K562 (cell line): Measurements from ENCODE around the gene CLHC1. TPM values are rescaled to one million over a fixed set of nuclear protein-coding genes. Genes with fewer than 3 reads are reported as not detected.

Experiments
- ATAC-seq: fragments of 200-7000 bp; cut with Tn5 transposase; 3 replicates; pipeline ENCODE4 v1.9.1; 2020; ENCODE audit warnings: moderate library complexity
- BruUV-seq: library from RNA; stranded (reverse); fragments of 400-500 nt; replicated peaks from 2 replicates; lab custom pipeline; 2021; lab: Mats Ljungman, UMichigan
- CTCF ChIA-PET: fragments of 300-600 bp; formaldehyde crosslinking; extraction: SDS; loops from one replicate; lab custom pipeline; 2021; ENCODE audit warnings: low intra/inter-chr PET ratio; lab: Yijun Ruan, JAX
- POLR2A ChIA-PET: fragments of 300-600, 350-650 bp; sonication (Branson Sonifier 250); formaldehyde crosslinking; extraction: SDS; loops from one replicate; lab custom pipeline; 2021; ENCODE audit warnings: antibody characterized with exemption, inconsistent platforms; lab: Yijun Ruan, JAX
- DNase-seq, 4 experiments: peaks; one replicate each; pipeline versions ENCODE4 v3.0.0 to v3.0.0-alpha.2; 2011 to 2018; ENCODE audit warnings: low spot score in 3 of 4, mixed read lengths in 3 of 4; ENCODE audit errors: extremely low read depth in 1 of 4
- FAIRE-seq: peaks from 2 replicates; lab custom pipeline; 2011; peaks lifted over from hg19 to GRCh38; lab: Jason Lieb, UNC
- H2AFZ ChIP-seq: 2 replicates; pipeline ENCODE4 v1.6.0; 2011; ENCODE audit warnings: low read depth, low read length, control low read depth, inconsistent platforms
- H3K27ac ChIP-seq: fragments of 200-600 bp; 3 replicates; pipeline ENCODE4 v1.8.0; 2011; ENCODE audit warnings: low read depth, mild to moderate bottlenecking, control low read depth, inconsistent platforms, low read length, moderate library complexity, mixed read lengths; ENCODE audit errors: extremely low read depth
- H3K27me3 ChIP-seq, 2 experiments: fragments of 300-600 bp in 1 of 2; 2 replicates in 1 of 2; 3 replicates in 1 of 2; pipeline versions ENCODE4 v1.6.0 to v1.8.0; 2011; ENCODE audit warnings: inconsistent platforms in 2 of 2, low read length in 2 of 2, mild to moderate bottlenecking in 1 of 2, mixed read lengths in 1 of 2, moderate library complexity in 1 of 2; ENCODE audit not compliant: control insufficient read depth in 2 of 2, insufficient read depth in 2 of 2
- H3K36me3 ChIP-seq: fragments of 300-600 bp; 3 replicates; pipeline ENCODE4 v1.8.0; 2011; ENCODE audit warnings: mild to moderate bottlenecking, low read length, inconsistent platforms; ENCODE audit not compliant: control insufficient read depth, insufficient read depth
- H3K4me1 ChIP-seq, 2 experiments: fragments of 200-600 bp in 1 of 2; replicated peaks in 1 of 2; 2 replicates in 1 of 2; 3 replicates in 1 of 2; pipeline versions ENCODE4 v1.5.1 to v1.8.0; 2011; ENCODE audit warnings: inconsistent platforms in 2 of 2, low read length in 2 of 2, mild to moderate bottlenecking in 1 of 2, mixed read lengths in 1 of 2, moderate library complexity in 1 of 2; ENCODE audit not compliant: control insufficient read depth in 2 of 2, insufficient read depth in 2 of 2
- H3K4me2 ChIP-seq: 2 replicates; pipeline ENCODE4 v1.6.1; 2011; ENCODE audit warnings: low read length, control low read depth, inconsistent platforms, mixed read lengths; ENCODE audit not compliant: insufficient read depth
- H3K4me3 ChIP-seq: fragments of 200-600 bp; sonication (generic), shearing (Covaris generic); 2 replicates; pipeline ENCODE4 v1.5.1; 2016; ENCODE audit warnings: control low read depth, inconsistent platforms
- H3K79me2 ChIP-seq: fragments of 200-600 bp; 3 replicates; pipeline ENCODE4 v1.8.0; 2011; ENCODE audit warnings: low read length, inconsistent platforms; ENCODE audit not compliant: control insufficient read depth, insufficient read depth
- H3K9ac ChIP-seq, 2 experiments: 2 replicates each; pipeline versions ENCODE4 v1.6.0 to v1.6.1; 2011; ENCODE audit warnings: low read depth in 2 of 2, low read length in 2 of 2, control low read depth in 1 of 2, inconsistent platforms in 1 of 2, mild to moderate bottlenecking in 1 of 2, mixed read lengths in 1 of 2; ENCODE audit not compliant: insufficient read depth in 1 of 2
- H3K9me1 ChIP-seq: one replicate; pipeline ENCODE4 v1.6.0; 2011; ENCODE audit warnings: inconsistent platforms, mild to moderate bottlenecking, low read length, moderate library complexity; ENCODE audit not compliant: control insufficient read depth, insufficient read depth
- H3K9me3 ChIP-seq: replicated peaks from 2 replicates; pipeline ENCODE4 v1.5.1; 2011; ENCODE audit warnings: low read depth, low read length, inconsistent platforms; ENCODE audit not compliant: control insufficient read depth, insufficient read depth
- H4K20me1 ChIP-seq: replicated peaks from 2 replicates; pipeline ENCODE4 v1.6.1; 2011; ENCODE audit warnings: low read length, inconsistent platforms, mixed read lengths; ENCODE audit not compliant: control insufficient read depth, insufficient read depth
- MEIS2 ChIP-seq: fragments of 450-650 bp; IDR thresholded peaks from 2 replicates; pipeline ENCODE4 v1.6.1; 2014; ENCODE audit warnings: mild to moderate bottlenecking; ENCODE audit not compliant: partially characterized antibody
- MTA1 ChIP-seq: fragments of 450-650 bp; IDR thresholded peaks from 2 replicates; pipeline ENCODE4 v1.6.1; 2017; ENCODE audit warnings: borderline replicate concordance
- NBN ChIP-seq: fragments of 450-650 bp; IDR thresholded peaks from 2 replicates; pipeline ENCODE4 v1.6.1; 2016; ENCODE audit warnings: low read depth, mild to moderate bottlenecking
- SMAD3 ChIP-seq: fragments of 450-650 bp; formaldehyde crosslinking; conservative IDR thresholded peaks from 2 replicates; pipeline ENCODE4 v1.4.0; 2020; ENCODE audit warnings: mild to moderate bottlenecking
- SP1 ChIP-seq: sonication (generic); formaldehyde crosslinking; IDR thresholded peaks from 2 replicates; pipeline ENCODE4 v1.8.1; 2022; ENCODE audit warnings: mild to moderate bottlenecking, missing genetic modification reagents
- WGBS: fragments of 100-300 bp; shearing (Covaris generic); methylation state at CpG from one replicate; pipeline ENCODE4 v1.1.6; 2016; ENCODE audit warnings: low coverage, mixed read lengths; ENCODE audit not compliant: insufficient coverage; ENCODE audit errors: missing lambda C conversion rate; 5-methylcytosine and 5-hydroxymethylcytosine counted together
- in situ Hi-C: fragments of 300-500 bp; cut with MboI; formaldehyde crosslinking; loops from 4 replicates; pipeline ENCODE4 v1.15.0; 2018; ENCODE audit warnings: inconsistent platforms, mixed read lengths
- intact Hi-C: fragments of 100-400 bp; cut with micrococcal nuclease; formaldehyde crosslinking; loops from 2 replicates; pipeline ENCODE4 v1.14.2; 2022
- polyA plus RNA-seq, 8 experiments: library from polyadenylated mRNA; depleted of rRNA in 4 of 8; stranded (reverse) in 5 of 8; unstranded in 3 of 8; fragments of >200 nt; fragmentation: Nextera tagmentation in 2 of 8; fragmentation: Illumina TruSeq in 1 of 8; extraction: Ambion mirVana in 2 of 8; extraction: Trizol in 1 of 8; gene quantifications; 2 replicates each; pipeline versions ENCODE4 v1.2.1 to v1.2.3, GENCODE V29; 2011 to 2014; ENCODE audit warnings: inconsistent platforms in 1 of 8, missing spikeins in 1 of 8
- total RNA-seq, 7 experiments: library from RNA; depleted of rRNA in 6 of 7; stranded (reverse); fragments of >200 nt in 6 of 7; fragmentation: Illumina TruSeq in 2 of 7; extraction: Trizol in 2 of 7; gene quantifications; 2 replicates each; pipeline versions ENCODE4 v1.2.1 to v1.2.3, GENCODE V29; 2011 to 2021; ENCODE audit warnings: low replicate concordance in 1 of 7
- TF ChIP-seq, protein P1 (sequence below): fragments of 450-650 bp; IDR thresholded peaks from 2 replicates; pipeline ENCODE4 v1.6.1; 2016; ENCODE audit warnings: missing biosample characterization, missing genetic modification characterization
- TF ChIP-seq, protein P2 (sequence below): sonication (generic); formaldehyde crosslinking; IDR thresholded peaks from 2 replicates; pipeline ENCODE4 v1.8.1; 2023; ENCODE audit warnings: mild to moderate bottlenecking, missing genetic modification reagents

CLHC1 gene
- total and polyA plus RNA-seq, 9 of the 15 experiments (the other 6 are each of a cell fraction or from before 2014, with no cell fraction given): 3.7 to 14.3 (median 8.6) TPM

DNA sequence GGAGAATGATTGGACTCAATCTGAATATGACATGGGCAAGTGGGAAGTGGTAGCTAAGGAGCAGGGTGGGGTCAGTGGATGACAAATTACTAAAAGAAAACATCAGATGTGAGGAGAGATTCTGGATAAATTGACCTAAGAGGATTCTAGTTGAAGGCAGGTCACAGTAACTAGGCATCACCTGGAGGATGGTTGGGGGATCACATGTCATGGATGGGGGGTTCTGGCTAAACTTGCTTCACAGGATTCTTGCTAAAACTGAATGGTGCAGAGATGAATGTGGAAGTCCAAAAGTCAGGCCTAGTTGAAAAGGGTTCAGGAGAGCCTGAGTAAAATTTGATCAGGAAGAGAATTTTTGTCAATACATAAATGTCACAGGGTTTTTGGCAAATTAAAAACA, 18.3 kb downstream of the CLHC1 start:
- Histone ChIP-seq H3K9ac (no peak overlapping the region), H3K4me3 (no peak overlapping the region), H3K36me3 (no peaks in the 10 kb centered on the region), H3K9me1 (no peaks in the 10 kb centered on the region), H4K20me1 (no peaks in the 10 kb centered on the region), H3K9me3 (no peaks in the 10 kb centered on the region), H3K4me2 (no peak overlapping the region), H2AFZ (no peak overlapping the region), H3K27me3 (no peaks in the 10 kb centered on the region), H3K4me1 (no peaks in the 10 kb centered on the region), H3K27ac (no peak overlapping the region), H3K79me2 (no peaks in the 10 kb centered on the region)
- in situ Hi-C loops: no loop called here
- TF ChIP-seq SP1 (CRISPR knock-in tag) (no peak), MEIS2 (peak; percentile 4), SMAD3 (CRISPR knock-in tag) (no peak), NBN (no peak)
- TF ChIP-seq, protein P1, sequence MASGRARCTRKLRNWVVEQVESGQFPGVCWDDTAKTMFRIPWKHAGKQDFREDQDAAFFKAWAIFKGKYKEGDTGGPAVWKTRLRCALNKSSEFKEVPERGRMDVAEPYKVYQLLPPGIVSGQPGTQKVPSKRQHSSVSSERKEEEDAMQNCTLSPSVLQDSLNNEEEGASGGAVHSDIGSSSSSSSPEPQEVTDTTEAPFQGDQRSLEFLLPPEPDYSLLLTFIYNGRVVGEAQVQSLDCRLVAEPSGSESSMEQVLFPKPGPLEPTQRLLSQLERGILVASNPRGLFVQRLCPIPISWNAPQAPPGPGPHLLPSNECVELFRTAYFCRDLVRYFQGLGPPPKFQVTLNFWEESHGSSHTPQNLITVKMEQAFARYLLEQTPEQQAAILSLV (tag): no peak
- DNase-seq (no peak), ATAC-seq (peak; percentile 61; the same call in 2 of the 3 replicates), FAIRE-seq (no peak)
- ChIA-PET CTCF (no interaction called here), POLR2A (interaction anchor here (0.6 to 1.3 kb wide), 2 partner anchors 11 to 47 kb away, joined by 3 read pairs; no protein-coding TSS in a partner anchor)
- intact Hi-C loops: no loop called here
- BruUV-seq: no TSS peak

DNA sequence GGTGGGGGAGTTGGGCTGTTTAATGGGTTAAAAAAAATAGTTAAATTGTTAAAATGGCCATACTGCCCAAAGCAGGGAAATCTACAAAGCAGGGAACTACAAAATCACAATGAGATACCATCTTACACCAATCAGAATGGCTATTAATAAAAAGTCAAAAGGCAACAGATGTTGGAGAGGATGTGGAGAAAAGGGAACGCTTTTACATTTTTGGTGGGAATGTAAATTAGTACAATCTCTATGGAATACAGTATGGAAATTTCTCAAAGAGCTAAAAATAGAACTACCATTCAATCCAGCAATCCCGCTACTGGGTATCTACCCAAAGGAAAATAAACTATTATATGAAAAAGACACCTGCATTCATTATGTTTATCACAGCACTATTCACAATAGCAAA, 27.1 kb downstream of the CLHC1 start:
- no peak for TF ChIP-seq MTA1
- TF ChIP-seq, protein P2, sequence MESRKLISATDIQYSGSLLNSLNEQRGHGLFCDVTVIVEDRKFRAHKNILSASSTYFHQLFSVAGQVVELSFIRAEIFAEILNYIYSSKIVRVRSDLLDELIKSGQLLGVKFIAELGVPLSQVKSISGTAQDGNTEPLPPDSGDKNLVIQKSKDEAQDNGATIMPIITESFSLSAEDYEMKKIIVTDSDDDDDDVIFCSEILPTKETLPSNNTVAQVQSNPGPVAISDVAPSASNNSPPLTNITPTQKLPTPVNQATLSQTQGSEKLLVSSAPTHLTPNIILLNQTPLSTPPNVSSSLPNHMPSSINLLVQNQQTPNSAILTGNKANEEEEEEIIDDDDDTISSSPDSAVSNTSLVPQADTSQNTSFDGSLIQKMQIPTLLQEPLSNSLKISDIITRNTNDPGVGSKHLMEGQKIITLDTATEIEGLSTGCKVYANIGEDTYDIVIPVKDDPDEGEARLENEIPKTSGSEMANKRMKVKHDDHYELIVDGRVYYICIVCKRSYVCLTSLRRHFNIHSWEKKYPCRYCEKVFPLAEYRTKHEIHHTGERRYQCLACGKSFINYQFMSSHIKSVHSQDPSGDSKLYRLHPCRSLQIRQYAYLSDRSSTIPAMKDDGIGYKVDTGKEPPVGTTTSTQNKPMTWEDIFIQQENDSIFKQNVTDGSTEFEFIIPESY (CRISPR knock-in tag): peak; percentile 15; the same call in 1 of the 2 replicates
- 69% methylated on average over 2 of the region's 2 CpGs for WGBS
- Histone ChIP-seq H3K9me3 (no peaks in the 10 kb centered on the region), H3K27me3 (no peaks in the 10 kb centered on the region), H3K4me2 (no peak overlapping the region), H3K27ac (no peak overlapping the region), H3K4me3 (no peak overlapping the region), H3K9me1 (no peaks in the 10 kb centered on the region), H3K9ac (no peak overlapping the region), H3K36me3 (no peaks in the 10 kb centered on the region), H3K4me1 (no peaks in the 10 kb centered on the region), H4K20me1 (no peaks in the 10 kb centered on the region), H2AFZ (no peak overlapping the region), H3K79me2 (no peaks in the 10 kb centered on the region)
- FAIRE-seq (no peak), DNase-seq (no peak), ATAC-seq (no peak)
- in situ Hi-C loops (no loop called here), intact Hi-C loops (no loop called here)
- POLR2A ChIA-PET: no interaction called here
- CTCF ChIA-PET: no interaction called here
- BruUV-seq: no TSS peak
